Measurements from ENCODE around the gene CFAP46.

The CFAP46 gene

GRCh38 chr10:132920101-132920925, 22.1 kb downstream of the CFAP46 start:
- Histone ChIP-seq H3K4me3 (no peak overlapping the region), H3K27ac (no peak overlapping the region)
- no peak for DNase-seq (ENCODE audit: low spot score)
- TF ChIP-seq, protein P1, sequence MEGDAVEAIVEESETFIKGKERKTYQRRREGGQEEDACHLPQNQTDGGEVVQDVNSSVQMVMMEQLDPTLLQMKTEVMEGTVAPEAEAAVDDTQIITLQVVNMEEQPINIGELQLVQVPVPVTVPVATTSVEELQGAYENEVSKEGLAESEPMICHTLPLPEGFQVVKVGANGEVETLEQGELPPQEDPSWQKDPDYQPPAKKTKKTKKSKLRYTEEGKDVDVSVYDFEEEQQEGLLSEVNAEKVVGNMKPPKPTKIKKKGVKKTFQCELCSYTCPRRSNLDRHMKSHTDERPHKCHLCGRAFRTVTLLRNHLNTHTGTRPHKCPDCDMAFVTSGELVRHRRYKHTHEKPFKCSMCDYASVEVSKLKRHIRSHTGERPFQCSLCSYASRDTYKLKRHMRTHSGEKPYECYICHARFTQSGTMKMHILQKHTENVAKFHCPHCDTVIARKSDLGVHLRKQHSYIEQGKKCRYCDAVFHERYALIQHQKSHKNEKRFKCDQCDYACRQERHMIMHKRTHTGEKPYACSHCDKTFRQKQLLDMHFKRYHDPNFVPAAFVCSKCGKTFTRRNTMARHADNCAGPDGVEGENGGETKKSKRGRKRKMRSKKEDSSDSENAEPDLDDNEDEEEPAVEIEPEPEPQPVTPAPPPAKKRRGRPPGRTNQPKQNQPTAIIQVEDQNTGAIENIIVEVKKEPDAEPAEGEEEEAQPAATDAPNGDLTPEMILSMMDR (IDR thresholded peaks at IDR 0.05): no peak

GRCh38 chr10:132919374-132920100, 22.8 kb downstream of the CFAP46 start:
- DNase-seq (ENCODE audit: low spot score): no peak
- Histone ChIP-seq H3K4me3 (no peak overlapping the region), H3K27ac (no peak overlapping the region)
- TF ChIP-seq, protein P1 (IDR thresholded peaks at IDR 0.05): no peak

GRCh38 chr10:132918617-132919373, 23.6 kb downstream of the CFAP46 start:
- TF ChIP-seq, protein P1 (IDR thresholded peaks at IDR 0.05): no peak
- no peak overlapping the region for H3K27ac ChIP-seq
- no peak overlapping the region for H3K4me3 ChIP-seq
- DNase-seq (ENCODE audit: low spot score): no peak

DNA sequence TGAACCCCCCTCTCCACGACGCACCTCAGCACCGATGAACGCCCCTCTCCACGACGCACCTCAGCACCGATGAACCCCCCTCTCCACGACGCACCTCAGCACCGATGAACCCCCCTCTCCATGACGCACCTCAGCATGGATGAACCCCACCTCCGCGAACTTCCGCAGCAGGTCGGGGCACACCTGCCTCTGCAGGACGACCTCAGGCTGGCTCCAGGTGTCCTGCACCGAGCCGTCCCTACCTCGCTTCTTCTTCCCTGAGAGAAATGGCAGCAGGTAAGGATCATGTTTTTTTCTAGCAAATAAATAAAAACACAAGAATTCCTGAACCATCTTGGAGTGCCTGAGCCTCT, 24.1 kb downstream of the CFAP46 start:
- Histone ChIP-seq H3K4me3 (no peak overlapping the region), H3K27ac (no peak overlapping the region)
- TF ChIP-seq, protein P1 (IDR thresholded peaks at IDR 0.05): no peak
- no peak for DNase-seq (ENCODE audit: low spot score)

DNA sequence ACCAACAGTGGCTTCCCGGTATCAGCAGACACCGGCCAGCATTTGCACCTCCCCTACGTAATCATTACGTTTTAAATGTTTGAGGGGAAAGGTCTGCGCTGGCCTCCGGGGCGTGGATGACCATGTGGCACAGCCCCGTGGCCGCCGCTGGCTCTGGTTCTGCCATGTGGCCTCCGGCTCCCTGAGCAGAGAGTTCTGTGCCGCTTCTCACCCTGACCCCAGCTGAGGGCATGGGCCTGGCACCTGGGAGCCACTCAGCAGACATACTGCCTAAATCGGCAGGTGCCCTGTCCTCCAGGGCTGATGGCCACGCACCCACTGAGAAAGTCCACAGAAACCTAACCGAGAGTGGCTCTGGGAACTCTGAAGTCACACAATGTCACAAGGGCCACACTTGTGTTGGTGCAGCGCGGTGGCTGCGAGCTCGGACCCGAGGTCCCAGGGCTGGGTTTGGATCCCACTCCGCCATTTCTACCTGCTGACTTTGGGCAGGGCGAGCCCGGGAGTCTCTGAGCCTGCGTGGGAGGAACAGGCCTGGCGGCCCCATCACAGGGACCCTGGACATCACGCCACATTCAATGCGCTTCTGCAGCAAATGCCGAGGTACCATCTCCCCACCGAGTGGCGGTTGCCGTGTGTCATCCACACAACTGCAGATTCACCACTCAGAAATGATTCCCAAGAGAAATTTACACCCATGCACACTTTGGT, 25.3 kb downstream of the CFAP46 start:
- H3K4me3 ChIP-seq: no peak overlapping the region
- TF ChIP-seq, protein P1 (IDR thresholded peaks at IDR 0.05): no peak
- no peak for DNase-seq (ENCODE audit: low spot score)
- no peak overlapping the region for H3K27ac ChIP-seq

DNA sequence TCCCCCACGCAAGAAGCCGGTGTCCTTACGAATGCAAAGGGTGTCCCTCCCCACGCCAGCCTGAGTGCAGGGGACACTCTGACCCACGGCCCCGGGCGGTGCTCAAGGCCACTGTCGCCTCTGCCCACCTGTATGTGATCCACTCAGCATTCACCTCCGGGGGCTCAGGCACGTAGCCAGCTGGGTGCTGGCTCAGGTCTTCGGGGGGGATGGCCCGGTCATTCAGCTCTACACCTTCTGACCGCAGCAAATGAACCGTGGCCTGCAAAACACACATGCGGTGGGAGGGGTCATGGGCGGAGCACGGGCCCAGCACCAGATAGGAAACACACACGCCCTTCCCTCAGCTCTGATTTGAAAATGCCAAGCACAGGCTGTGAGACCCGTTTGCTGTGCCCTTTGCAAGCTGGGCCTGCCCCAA, 25.9 kb downstream of the CFAP46 start:
- Histone ChIP-seq H3K27ac (no peak overlapping the region), H3K4me3 (no peak overlapping the region)
- TF ChIP-seq, protein P1 (IDR thresholded peaks at IDR 0.05): no peak
- no peak for DNase-seq (ENCODE audit: low spot score)

Data from coronary artery (tissue), 2 donors.